Ureter (tissue), 1 donor: ENCODE measurements around the gene EDN2. TPM values are rescaled to one million over a fixed set of nuclear protein-coding genes. Genes with fewer than 3 reads are reported as not detected.
A peak's percentile ranks its signal among the peaks of the same experiment; 100 is the strongest.

Source experiments
- DNase-seq: peaks from one replicate; pipeline ENCODE4 v3.0.0-alpha.2; 2020; ENCODE audit warnings: low spot score
- total RNA-seq: library from RNA; stranded (reverse); gene quantifications from one replicate; pipeline ENCODE4 v1.2.4, GENCODE V29; 2023
- donor health status: DM: yes; HTN: yes; CAD: no.

Gene EDN2
- total RNA-seq, 1 donor from 2014 or later = 5.3 TPM

- DNase-seq = no peak
Measured at GRCh38 chr1:41483001-41483850, 1.3 kb downstream of the EDN2 start.

GRCh38 chr1:41482001-41482765, 2.3 kb downstream of the EDN2 start:
- peak; percentile 88 for DNase-seq

- no peak for DNase-seq
Measured at GRCh38 chr1:41481109-41481775, 3.2 kb downstream of the EDN2 start.

- DNase-seq = no peak
Measured at GRCh38 chr1:41480204-41481108, 4.0 kb downstream of the EDN2 start.

GRCh38 chr1:41479808-41480160, 4.7 kb downstream of the EDN2 start:
- no peak for DNase-seq

- no peak for DNase-seq
Measured at GRCh38 chr1:41479000-41479807, 5.3 kb downstream of the EDN2 start.

- DNase-seq = no peak
Measured at GRCh38 chr1:41478118-41478748, 6.2 kb downstream of the EDN2 start.

- DNase-seq = peak; percentile 47
Measured at GRCh38 chr1:41476807-41477361, 7.6 kb downstream of the EDN2 start.

- no peak for DNase-seq
Measured at GRCh38 chr1:41475859-41476567, 8.5 kb downstream of the EDN2 start.

GRCh38 chr1:41475346-41475745, 9.1 kb downstream of the EDN2 start:
- DNase-seq = no peak

- no peak for DNase-seq
Measured at GRCh38 chr1:41474490-41475271, 9.8 kb downstream of the EDN2 start.

GRCh38 chr1:41473738-41474362, 10.6 kb downstream of the EDN2 start:
- no peak for DNase-seq

GRCh38 chr1:41471658-41472057, 12.8 kb downstream of the EDN2 start:
- DNase-seq = no peak

- DNase-seq = no peak
Measured at GRCh38 chr1:41469706-41470105, 14.8 kb downstream of the EDN2 start.

- DNase-seq = no peak
Measured at GRCh38 chr1:41468122-41468762, 16.2 kb downstream of the EDN2 start.

GRCh38 chr1:41467673-41468072, 16.8 kb downstream of the EDN2 start:
- DNase-seq = peak; percentile 38

- no peak for DNase-seq
Measured at GRCh38 chr1:41466146-41466545, 18.3 kb downstream of the EDN2 start.
